ENCODE measurements around the gene LYSMD1. TPM values are rescaled to one million over a fixed set of nuclear protein-coding genes. Genes with fewer than 3 reads are reported as not detected.

The LYSMD1 gene
- polyA plus RNA-seq, 3 donors = 17.1 to 21.9 (median 18.1) TPM

DNA sequence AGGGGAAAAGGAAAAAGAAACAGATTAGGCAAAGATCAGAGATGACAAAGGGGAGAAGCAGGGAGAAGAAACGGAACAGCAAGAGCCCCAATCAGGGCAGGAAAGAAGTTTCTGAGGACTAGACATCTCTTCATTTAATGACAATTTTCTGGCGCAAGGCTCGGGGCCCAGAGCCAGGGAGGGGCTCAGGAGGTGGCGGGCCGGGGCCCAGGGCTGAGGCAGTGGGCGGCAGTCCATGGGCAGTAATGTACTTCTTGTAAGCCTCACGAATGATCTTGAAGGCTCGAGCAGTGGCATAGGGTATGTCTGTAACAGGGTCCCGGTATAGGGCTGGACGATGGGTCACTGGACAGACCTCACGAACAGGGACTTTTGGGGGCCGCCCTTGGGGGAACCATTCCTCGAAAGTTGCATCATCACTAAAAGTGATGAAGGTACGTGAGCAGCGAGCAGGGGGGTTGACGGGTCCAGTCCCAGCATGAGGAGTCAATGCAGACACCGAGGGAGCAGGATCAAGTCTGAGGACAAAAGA is 10.9 kb upstream of the LYSMD1 start:
- no peak for DNase-seq (ENCODE audit: low read depth in 3 of 3, low spot score in 2 of 3)

DNA sequence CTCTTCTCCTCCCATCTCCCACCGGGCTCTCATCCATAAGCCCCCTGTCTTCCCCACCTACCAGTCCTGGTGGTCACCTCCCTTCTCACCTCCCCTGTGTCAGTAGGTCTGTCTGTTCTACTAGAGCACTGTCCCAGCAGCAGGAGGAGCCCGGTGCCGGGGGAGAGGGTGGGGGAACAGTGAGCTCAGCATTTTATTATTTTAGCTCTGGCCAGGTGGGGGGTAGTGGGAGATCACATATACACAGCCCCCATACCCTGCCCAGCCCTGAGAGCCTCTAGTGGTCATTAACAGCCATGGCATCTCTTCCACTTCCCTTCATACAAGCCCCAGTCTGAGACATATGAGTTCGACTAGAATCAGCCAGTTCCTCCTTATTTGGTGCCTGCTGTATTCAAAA is 10.2 kb upstream of the LYSMD1 start, which contains the start of gene TMOD4:
TSS of gene TMOD4 (minus strand) at position 119 of the 400 bp plus-strand sequence. CDS start 1,106 bp downstream, outside the sequence.
- no peak for DNase-seq (ENCODE audit: low read depth in 3 of 3, low spot score in 2 of 3)

DNA sequence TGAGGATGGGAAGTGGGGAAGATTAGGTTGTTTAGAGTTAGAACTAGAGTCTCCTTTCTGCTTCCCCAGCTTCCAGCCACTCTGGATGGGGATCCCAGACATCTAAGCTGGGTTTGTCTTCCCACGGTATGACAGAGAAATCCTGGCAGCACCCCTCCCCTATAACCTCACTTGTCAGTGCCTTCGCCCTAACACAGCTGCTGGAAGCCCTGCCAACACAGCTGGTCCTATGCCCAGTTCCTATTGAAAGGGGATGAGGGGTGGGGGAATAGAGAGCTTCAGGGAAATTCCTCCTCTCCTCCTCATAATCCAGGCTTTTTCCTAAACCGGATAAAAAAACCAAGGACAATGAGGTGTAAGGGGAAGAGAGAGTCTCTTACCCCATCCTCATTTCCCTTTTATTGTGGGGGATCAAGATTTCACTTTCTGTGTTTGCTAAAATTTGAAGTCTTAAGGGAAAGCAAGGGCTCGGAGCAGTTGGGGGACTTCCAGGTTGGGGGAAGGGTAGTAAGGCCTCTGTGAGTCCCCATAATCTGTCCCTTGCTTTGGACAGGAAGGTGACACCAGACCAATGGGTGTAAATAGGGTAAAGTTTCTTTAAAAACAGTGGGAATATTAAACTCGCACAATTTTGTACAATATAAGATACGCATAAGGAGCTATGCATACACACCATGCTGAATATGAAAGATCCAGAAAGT is 9.5 kb upstream of the LYSMD1 start:
- no peak for DNase-seq (ENCODE audit: low read depth in 3 of 3, low spot score in 2 of 3)

DNA sequence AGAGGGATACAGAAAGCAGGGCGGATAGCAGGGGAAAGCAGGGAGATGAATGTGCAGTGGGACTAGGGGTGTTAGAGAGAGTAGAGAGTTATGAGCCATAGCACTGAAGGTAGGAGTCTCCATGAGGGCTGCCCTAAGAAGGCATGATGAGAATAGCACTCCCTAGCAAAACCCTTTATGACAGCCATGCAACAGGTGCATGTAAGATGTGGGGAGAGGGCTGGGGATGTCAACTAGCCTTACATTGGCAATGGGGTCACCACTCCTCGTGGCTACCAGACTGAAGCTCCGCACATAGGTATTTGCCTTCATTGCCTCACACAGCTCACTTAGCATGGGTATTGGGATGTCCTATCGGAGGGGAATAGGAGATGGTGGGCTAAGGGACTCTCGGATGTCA is 5.5 kb upstream of the LYSMD1 start:
- DNase-seq (ENCODE audit: low read depth in 3 of 3, low spot score in 2 of 3) = no peak

DNA sequence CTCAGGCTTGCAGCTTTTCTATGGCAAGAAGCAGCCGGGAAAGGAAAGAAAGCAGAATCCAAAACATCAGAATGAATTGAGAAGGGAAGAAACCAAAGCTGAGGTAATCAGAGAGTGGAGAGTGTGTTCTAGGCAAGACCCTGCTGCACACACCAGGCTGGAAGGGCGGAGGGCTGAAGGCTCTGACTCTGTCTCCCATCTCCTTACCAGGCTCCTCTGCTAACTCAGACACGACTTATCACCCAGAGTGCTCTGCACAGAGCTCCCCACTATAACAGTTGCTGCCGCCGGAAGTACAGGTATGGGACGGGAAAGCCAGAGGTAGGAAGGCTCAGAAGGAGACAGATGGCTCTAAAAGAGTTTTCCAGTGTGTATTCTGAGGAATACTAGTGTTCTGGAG is 1.4 kb upstream of the LYSMD1 start:
- DNase-seq (ENCODE audit: low read depth in 3 of 3, low spot score in 2 of 3) = no peak

DNA sequence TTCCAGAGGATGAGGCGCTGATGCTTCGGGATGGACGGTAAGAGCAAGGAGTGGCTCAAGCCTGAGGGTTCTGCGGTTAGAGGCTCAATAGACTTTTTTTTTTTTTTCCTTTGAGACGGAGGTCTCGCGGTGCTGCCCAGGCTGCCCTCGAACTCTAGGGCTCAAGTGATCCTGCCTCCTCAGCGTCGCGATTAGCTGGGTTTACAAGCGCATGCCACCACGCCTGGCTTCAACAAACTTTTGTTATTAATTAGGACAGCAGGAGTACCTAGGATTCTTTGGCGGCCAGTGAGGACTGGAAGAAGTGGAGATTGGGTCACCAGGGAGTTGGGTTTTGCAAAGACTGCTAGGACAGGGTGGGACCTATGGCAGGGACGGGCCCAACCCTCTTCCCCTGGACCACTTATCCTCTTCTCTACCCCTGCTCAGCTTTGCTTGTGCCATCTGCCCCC is 829 bp upstream of the LYSMD1 start:
- no peak for DNase-seq (ENCODE audit: low read depth in 3 of 3, low spot score in 2 of 3)

DNA sequence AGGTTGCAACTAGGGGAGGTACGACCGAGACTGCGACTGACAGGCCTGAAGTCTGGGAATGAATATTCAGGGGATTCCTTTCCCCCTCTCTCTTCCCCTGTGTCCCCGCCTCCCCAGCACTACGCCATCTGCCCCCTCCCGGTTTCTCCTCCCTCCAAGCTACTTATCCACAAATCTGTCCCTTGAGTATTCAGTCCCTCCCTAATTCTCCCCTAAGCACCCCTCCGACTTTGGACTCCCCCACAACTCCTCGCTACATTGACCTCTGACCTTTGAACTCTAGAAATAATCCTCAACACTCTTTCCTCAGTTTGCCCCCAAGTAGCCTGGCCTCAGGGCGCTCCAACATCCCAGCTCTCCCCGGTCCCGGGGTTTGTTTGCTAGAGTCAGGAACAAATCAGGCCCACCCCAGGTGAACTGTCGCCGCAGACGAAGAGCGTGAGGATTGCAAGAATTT is 393 bp downstream of the LYSMD1 start:
- DNase-seq (ENCODE audit: low read depth in 3 of 3, low spot score in 2 of 3) = no peak

DNA sequence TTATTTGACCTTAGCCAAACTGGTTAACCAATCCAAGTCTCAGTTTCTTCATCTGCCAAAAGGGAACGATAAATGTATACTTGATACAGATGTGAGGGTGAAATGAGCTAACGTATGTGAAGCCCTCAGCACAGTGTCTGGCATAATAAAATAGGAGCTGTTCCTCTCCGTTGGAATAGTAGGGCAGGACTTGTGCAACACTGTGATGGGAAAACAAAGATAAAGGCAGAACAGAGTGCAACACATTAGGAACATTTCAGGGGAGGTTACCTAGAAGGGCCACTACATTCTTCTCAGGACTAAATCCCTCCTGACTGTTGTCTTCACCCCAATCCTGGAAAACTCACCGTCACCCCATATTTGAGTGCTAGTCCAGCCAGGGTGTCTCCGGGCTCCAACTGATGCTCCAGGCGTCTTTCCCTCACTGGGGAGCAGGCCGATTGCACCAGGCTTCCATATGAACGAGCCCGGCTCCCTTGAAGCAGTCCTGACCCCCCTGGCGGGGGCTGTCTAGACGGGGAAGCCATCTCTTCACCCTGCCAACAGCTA is 896 bp downstream of the LYSMD1 start:
- peak in 1 of 3 donors; percentile 13 for DNase-seq (ENCODE audit: low read depth in 3 of 3, low spot score in 2 of 3)

DNA sequence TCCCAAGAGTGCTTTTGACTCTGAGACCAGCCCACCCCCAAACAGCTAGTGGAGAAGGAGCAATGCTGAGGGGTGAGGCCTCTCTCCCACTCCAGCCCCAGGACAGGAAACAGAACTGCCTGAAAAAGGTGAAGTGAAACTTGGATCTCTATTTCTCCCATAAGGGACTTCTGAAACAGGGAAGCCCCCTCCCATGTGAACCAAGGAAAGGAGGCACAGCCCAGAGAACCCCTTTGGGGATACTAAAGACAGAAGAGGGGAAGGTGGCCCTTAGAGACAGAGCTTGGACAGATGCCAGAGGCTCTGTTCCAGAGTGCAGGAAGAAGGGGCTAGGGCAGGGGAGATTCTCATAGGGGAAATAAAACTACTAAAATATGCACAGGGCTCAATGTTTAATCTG is 6.3 kb downstream of the LYSMD1 start:
- DNase-seq (ENCODE audit: low read depth in 3 of 3, low spot score in 2 of 3) = no peak

DNA sequence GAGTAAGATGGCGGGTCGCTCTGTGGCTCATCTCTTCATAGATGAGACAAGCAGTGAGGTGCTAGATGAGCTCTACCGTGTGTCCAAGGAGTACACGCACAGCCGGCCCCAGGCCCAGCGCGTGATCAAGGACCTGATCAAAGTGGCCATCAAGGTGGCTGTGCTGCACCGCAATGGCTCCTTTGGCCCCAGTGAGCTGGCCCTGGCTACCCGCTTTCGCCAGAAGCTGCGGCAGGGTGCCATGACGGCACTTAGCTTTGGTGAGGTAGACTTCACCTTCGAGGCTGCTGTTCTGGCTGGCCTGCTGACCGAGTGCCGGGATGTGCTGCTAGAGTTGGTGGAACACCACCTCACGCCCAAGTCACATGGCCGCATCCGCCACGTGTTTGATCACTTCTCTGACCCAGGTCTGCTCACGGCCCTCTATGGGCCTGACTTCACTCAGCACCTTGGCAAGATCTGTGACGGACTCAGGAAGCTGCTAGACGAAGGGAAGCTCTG is 6.9 kb downstream of the LYSMD1 start:
- DNase-seq (ENCODE audit: low read depth in 3 of 3, low spot score in 2 of 3) = no peak

DNA sequence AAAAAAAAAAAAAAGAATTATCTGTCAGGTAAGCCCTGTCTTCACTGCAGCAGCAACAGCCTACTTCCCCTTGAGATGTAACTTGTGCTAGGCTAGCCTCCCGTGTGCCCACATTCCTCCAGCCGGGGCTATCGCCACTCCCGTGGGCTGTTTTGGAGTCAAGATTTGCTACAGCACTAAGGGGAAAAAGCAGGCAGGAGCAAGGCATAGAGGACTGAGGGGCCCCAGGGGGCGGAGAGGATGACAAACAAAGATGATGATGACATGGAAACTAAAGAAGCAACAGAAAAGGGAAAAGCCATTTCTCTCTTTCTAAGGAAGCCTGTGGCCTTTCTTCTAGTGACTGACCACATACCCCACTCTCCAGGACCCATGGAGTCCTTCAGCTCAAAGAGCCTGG is 7.4 kb downstream of the LYSMD1 start:
- no peak for DNase-seq (ENCODE audit: low read depth in 3 of 3, low spot score in 2 of 3)

DNA sequence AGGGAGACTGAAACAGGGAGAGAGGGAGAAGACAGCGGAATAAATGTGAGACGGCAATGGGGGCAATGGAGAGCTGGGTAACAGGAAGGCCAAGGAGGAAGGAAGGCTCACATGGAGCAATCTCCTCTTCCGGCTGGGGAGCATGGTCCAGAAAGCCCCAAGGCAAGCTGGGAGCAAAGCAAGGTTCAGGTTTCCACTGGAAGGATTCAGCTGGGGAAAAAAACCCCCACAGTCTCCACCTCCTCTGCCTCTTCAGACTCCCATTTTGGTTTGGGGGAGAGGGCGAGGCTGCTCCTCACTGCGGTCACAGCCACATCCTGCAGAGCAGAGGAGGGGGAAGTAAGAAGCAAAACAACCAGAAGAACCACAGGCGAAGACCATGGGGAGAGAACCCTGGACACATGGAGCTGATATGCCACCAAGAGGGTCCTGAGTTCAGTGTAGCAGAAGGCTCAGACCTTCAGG is 8.6 kb downstream of the LYSMD1 start:
- DNase-seq (ENCODE audit: low read depth in 3 of 3, low spot score in 2 of 3) = no peak

DNA sequence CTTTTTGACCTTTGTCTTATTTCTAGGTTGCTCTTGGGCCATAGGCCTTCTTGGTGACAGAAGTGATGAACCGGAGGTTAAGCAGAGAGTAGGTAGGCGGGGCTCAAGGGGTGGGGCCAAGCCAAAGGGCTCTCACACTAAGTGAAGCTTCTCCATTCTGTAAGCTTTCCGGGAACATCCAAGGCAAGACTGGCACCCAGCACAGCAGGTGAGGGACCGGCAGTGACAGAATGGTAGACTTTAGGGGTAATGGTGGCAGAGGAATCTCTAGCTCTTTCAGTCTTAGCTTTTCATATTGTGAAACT is 9.2 kb downstream of the LYSMD1 start, which contains the start of gene TNFAIP8L2:
TSS of gene TNFAIP8L2 (plus strand) at position 135 of the 305 bp plus-strand sequence. CDS start 2,049 bp downstream, outside the sequence.
- DNase-seq (ENCODE audit: low read depth in 3 of 3, low spot score in 2 of 3) = no peak

DNA sequence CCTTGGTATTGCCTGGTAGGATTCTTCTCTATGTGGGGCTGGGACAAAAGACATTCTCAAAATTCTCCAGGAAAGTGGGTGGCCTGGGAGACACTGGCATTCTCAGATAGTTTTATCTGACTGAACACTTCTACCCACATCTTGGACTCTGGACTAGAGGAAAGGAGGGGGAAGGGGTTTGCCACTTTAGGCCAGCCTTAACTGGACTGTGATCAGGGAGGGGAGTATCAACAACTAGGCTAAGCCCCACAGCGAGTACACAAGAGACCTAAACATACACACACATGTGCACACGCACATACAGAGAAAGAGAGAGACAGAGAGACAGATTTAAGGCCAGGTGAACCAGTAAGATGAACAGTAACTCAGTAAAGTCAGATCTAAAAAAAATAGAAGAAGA is 18.0 kb downstream of the LYSMD1 start:
- DNase-seq (ENCODE audit: low read depth in 3 of 3, low spot score in 2 of 3) = no peak

DNA sequence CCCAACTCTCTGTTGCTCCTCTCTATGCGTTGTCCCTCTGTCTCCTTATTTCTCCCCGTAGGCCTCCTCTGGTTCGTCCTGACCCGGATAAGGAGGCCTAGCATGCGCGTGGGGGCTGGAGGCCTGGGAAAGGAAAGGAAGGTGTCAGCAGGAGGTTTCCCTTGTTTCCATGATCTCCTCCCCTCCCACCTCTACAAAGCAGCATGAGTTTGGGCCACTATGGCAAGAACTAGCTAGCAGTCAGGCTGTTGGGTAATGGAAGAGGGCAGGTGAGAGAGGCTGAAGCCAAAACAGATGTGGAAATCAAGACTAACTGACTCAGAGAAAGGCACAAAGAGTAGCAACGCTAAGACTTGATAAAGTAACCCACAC is 18.6 kb downstream of the LYSMD1 start:
- DNase-seq (ENCODE audit: low read depth in 3 of 3, low spot score in 2 of 3) = no peak

DNA sequence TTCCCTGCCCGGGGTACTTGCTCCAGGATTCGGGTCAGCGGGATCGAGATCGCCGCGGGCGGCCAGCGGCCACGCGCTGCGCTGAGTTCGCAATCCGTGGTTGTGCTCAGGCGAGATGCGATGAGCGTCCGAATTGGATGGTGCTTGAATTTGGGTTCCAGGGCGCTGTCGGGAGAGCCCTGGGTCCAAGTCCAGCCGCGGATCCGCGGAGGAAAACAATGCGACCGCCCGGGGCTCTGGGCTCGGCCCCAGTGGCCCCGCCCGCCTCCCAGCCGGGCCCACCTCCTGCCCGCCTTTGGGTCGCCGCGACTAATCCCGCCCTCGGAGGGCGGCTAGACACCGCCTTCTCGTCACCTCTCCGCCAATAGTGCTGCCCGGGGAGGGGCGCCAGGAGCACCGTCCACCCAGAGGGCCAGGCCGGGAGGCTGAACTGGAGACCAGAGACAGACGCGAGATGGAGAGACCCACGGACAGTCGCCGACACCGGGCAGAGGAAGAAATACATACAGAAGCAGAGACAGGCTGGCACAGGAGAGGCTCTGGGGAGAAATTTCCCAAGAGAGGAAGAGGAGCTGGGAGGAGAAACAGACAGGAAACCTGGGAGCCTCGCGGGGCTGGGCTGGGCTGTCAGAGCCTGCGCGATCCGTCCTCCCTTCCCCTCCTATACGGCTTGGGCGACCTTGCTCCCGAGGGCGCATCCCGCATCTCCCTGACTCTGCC is 19.1 kb downstream of the LYSMD1 start, which contains the start of gene SEMA6C:
TSS of gene SEMA6C (minus strand) at position 220 of the 720 bp plus-strand sequence. CDS start 4,010 bp downstream, outside the sequence.
- DNase-seq (ENCODE audit: low read depth in 3 of 3, low spot score in 2 of 3) = peak; percentile 81 to 87 (median 85)

DNA sequence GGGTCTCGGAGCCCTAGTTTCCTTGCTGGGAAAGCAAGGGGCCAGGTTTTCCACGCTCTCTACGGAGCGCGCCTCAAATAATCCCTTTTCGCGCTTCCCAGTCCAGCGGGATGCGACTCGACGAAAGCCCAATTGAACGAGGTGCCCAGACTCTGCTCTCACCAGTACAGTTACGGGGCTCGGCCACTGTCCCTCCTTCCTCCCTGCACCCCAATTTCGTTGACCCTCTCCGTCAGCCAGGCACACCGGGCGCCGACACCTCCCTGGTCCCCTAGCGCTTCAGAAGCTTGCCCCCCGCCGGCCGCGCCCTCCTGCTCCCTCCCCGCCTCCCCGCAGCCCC is 19.7 kb downstream of the LYSMD1 start:
- no peak for DNase-seq (ENCODE audit: low read depth in 3 of 3, low spot score in 2 of 3)

DNA sequence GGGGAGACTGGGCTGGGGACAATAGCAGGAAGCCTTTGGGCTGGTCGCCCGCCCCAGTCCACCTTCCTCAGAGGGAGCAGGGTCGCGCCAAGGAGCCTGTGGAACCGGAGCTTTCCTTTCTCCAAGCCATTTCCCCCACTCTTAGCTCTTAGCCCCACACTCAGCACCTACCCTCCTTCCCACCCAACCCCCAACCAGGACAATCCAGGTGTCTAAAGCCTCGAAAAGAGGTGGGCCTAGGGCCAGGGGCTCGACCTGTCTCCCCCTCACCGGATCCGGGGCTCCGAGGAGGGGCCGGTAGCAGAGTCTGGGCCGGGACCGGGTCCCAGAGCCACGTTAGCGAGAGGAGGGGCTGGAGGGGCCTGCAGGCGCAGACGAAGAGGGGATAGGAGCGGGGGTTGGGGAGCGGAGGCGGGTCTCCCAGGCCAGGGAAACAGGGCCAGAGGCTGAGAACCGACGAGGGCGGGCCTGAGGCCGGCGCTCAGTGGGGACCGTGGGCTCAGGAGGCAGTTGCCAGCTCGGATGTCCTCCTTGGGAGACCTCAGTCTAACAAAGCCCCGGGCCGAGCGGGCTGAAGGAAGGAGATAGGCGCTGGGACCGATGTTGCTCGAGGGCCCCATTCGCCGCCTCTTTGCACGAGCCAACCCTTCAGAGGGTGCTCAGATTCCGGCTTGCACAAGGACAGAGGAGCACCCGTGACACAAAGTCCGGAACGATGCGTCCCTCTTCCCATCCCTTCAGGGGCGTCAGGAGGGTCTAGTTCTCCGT is 20.2 kb downstream of the LYSMD1 start:
- DNase-seq (ENCODE audit: low read depth in 3 of 3, low spot score in 2 of 3) = no peak

DNA sequence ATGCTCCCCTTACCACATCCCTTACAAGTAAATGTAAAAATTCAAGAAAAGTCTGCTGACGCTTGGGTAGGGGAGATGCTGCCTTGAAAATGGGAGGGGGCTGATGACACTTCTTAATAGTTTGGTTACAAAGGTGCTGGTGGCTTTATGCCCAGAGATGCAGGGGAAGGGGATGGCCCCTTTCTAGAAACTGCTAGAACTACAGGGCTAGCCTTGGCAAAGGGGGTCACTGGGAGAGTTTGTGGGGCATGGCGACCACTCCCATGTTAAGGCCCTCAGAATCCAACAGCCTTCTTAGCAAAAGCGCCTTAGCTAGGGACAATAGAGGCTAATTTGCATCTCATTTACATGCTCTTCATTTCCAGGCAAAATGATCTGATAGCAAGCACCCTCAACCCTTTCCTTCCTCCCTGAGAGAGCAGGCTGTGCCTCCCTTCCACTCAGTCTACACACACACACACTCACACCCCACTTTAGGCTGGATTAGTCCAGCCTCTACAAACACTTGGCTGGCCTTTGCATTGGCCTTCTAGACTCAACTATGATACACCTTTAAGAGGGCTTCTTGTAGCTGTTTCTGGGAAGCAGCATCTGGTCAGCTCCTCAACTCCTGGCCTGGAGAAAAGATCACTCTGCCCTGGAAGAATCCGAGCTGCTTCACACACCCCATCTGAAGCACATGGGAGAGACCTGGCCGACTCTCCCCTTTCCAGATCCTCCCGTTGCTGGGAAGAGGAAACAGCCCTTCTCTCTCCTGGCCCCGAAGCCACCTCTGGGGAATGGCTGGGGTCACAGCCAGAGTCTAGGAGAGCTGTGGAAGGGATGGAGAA is 21.0 kb downstream of the LYSMD1 start:
- no peak for DNase-seq (ENCODE audit: low read depth in 3 of 3, low spot score in 2 of 3)

DNA sequence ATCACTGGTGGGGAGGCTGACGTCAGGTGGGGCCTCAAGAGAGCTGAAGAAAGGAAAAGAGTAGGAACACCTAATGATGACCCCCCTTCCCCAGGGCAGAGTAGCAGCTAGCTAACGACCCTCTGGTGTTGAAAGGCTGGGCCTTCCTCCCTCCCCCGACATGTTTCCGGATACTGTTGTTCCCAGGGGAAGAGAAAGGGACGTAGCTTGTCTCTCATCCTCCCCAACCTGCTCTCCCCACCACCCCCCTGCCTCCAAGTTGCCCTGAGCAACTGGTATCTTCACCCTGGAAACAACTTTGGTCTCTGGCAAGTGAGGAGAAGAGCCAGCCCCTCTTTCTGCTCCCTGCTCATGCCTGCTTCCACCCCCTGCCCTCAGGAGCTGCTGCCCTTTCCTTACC is 21.7 kb downstream of the LYSMD1 start:
- no peak for DNase-seq (ENCODE audit: low read depth in 3 of 3, low spot score in 2 of 3)

All from right renal cortex interstitium (tissue), 3 donors.